B cell (primary cell): Measurements from ENCODE around the gene POLE. TPM values are rescaled to one million over a fixed set of nuclear protein-coding genes. Genes with fewer than 3 reads are reported as not detected.

Experiments
- ATAC-seq: fragments of 200-7000 bp; cut with Tn5 transposase; one replicate; pipeline ENCODE4 v1.10.0; 2021; ENCODE audit warnings: low read depth, mild to moderate bottlenecking, moderate number of reproducible peaks, moderate library complexity
- CTCF ChIA-PET: fragments of 350-600 bp; sonication (Branson Sonifier 250); formaldehyde crosslinking; loops from one replicate; lab custom pipeline; 2021; ENCODE audit warnings: antibody characterized with exemption, inconsistent platforms; lab: Charles Lee
- POLR2A ChIA-PET: fragments of 350-600 bp; sonication (Branson Sonifier 250); formaldehyde crosslinking; loops from one replicate; lab custom pipeline; 2021; ENCODE audit warnings: antibody characterized with exemption; lab: Charles Lee
- DNase-seq: peaks from one replicate; pipeline ENCODE4 v3.0.0; 2013
- H2AFZ ChIP-seq: 2 replicates; pipeline ENCODE4 v1.6.1; 2012; ENCODE audit warnings: mild to moderate bottlenecking, low read depth, low read length; ENCODE audit not compliant: insufficient read depth, poor library complexity, severe bottlenecking
- H3K27ac ChIP-seq, 2 donors: 1 replicate in 1 of 2; 2 replicates in 1 of 2; pipeline ENCODE4 v1.5.1; 2012 to 2013; ENCODE audit warnings: low read length in 2 of 2, mild to moderate bottlenecking in 2 of 2, moderate library complexity in 1 of 2
- H3K27me3 ChIP-seq, 4 experiments: fragments of 200-600 bp in 1 of 4; sonication (generic) in 1 of 4; replicated peaks in 1 of 4; 1 replicate in 2 of 4; 2 replicates in 2 of 4; pipeline versions ENCODE4 v1.6.1 to v1.7.0; 2013 to 2016; ENCODE audit warnings: low read length in 3 of 4, mild to moderate bottlenecking in 2 of 4, mixed read lengths in 1 of 4, moderate library complexity in 1 of 4; ENCODE audit not compliant: insufficient read depth in 4 of 4, control insufficient read depth in 3 of 4; ENCODE audit errors: control extremely low read depth in 1 of 4
- H3K36me3 ChIP-seq, 2 experiments: replicated peaks in 1 of 2; 1 replicate in 1 of 2; 2 replicates in 1 of 2; pipeline versions ENCODE4 v1.6.1 to v1.7.1; 2013; ENCODE audit warnings: low read length in 1 of 2; ENCODE audit not compliant: insufficient read depth in 2 of 2, control insufficient read depth in 1 of 2; ENCODE audit errors: control extremely low read depth in 1 of 2, extremely low read depth in 1 of 2
- H3K4me1 ChIP-seq, 2 donors: fragments of 200-600 bp in 1 of 2; sonication (generic) in 1 of 2; 1 replicate in 1 of 2; 2 replicates in 1 of 2; pipeline versions ENCODE4 v1.5.1 to v1.6.1; 2013 to 2017; ENCODE audit warnings: low read length in 2 of 2; ENCODE audit not compliant: control insufficient read depth in 2 of 2, insufficient read depth in 2 of 2
- H3K4me2 ChIP-seq: replicated peaks from 2 replicates; pipeline ENCODE3; 2012; ENCODE audit warnings: mild to moderate bottlenecking, low read depth, low read length; ENCODE audit not compliant: poor library complexity, severe bottlenecking
- H3K4me3 ChIP-seq, 5 experiments: fragments of 200-600 bp in 1 of 5; sonication (generic) in 1 of 5; 1 replicate in 3 of 5; 2 replicates in 2 of 5; pipeline versions ENCODE4 v1.5.1 to v1.7.0; 2011 to 2016; ENCODE audit warnings: low read length in 4 of 5, mild to moderate bottlenecking in 4 of 5, low read depth in 2 of 5, control low read depth in 1 of 5, moderate library complexity in 1 of 5; ENCODE audit not compliant: insufficient read depth in 1 of 5; ENCODE audit errors: control extremely low read depth in 1 of 5, extremely low read depth in 1 of 5
- H3K79me2 ChIP-seq: fragments of 200-600 bp; sonication (generic); one replicate; pipeline ENCODE4 v1.6.0; 2016; ENCODE audit warnings: low read length; ENCODE audit not compliant: control insufficient read depth, insufficient read depth
- H3K9ac ChIP-seq: fragments of 200-600 bp; sonication (generic); 2 replicates; pipeline ENCODE4 v1.6.1; 2017; ENCODE audit warnings: mild to moderate bottlenecking, low read length, moderate library complexity
- H3K9me3 ChIP-seq, 3 donors: one replicate each; pipeline versions ENCODE4 v1.6.1 to v1.7.1; 2013; ENCODE audit warnings: low read length in 2 of 3; ENCODE audit not compliant: control insufficient read depth in 2 of 3, insufficient read depth in 1 of 3; ENCODE audit errors: control extremely low read depth in 1 of 3
- H4K20me1 ChIP-seq: 2 replicates; pipeline ENCODE4 v1.6.0; 2012; ENCODE audit warnings: mild to moderate bottlenecking, low read length; ENCODE audit not compliant: insufficient read depth, control insufficient read depth, poor library complexity, severe bottlenecking
- H3K27ac Mint-ChIP-seq: one replicate; pipeline ENCODE4 v1.8.0; 2021; ENCODE audit warnings: mixed read lengths
- H3K27me3 Mint-ChIP-seq: one replicate; pipeline ENCODE4 v1.8.0; 2021; ENCODE audit warnings: mixed read lengths
- H3K4me1 Mint-ChIP-seq: one replicate; pipeline ENCODE4 v1.8.0; 2021; ENCODE audit warnings: mixed read lengths
- H3K4me3 Mint-ChIP-seq: one replicate; pipeline ENCODE4 v1.8.0; 2021; ENCODE audit warnings: mixed read lengths
- H3K9me3 Mint-ChIP-seq: one replicate; pipeline ENCODE4 v1.8.0; 2022; ENCODE audit warnings: mixed read lengths; ENCODE audit not compliant: insufficient read depth
- EZH2 ChIP-seq: IDR thresholded peaks from 2 replicates; pipeline ENCODE4 v1.6.1; 2012; ENCODE audit warnings: borderline replicate concordance, low read depth, mild to moderate bottlenecking, moderate library complexity, low read length; ENCODE audit not compliant: insufficient read depth, poor library complexity, severe bottlenecking
- WGBS: methylation state at CpG from one replicate; pipeline ENCODE4 v1.1.5; 2013; ENCODE audit warnings: missing lambda C conversion rate; ENCODE audit not compliant: insufficient coverage; 5-methylcytosine and 5-hydroxymethylcytosine counted together
- intact Hi-C: fragments of 100-400 bp; cut with micrococcal nuclease; formaldehyde crosslinking; loops from one replicate; pipeline ENCODE4 v1.10.0; 2022
- polyA plus RNA-seq: library from polyadenylated mRNA; depleted of rRNA; stranded (reverse); fragments of >200 nt; gene quantifications from 2 replicates; pipeline ENCODE4 v1.2.3, GENCODE V29; 2012
- total RNA-seq, 2 donors: library from RNA; stranded (reverse); fragments of 120-200 nt in 1 of 2; gene quantifications; 1 replicate in 1 of 2; 2 replicates in 1 of 2; pipeline versions ENCODE4 v1.2.3 to v1.2.4, GENCODE V29; 2013 to 2022
- TF ChIP-seq, protein P1 (sequence below): fragments of 200-600 bp; IDR thresholded peaks from one replicate; pipeline ENCODE4 v1.8.0; 2022; ENCODE audit warnings: antibody characterized with exemption, mild to moderate bottlenecking

POLE gene
- total and polyA plus RNA-seq, 2 donors (not counting 1 experiment from before 2014, with no cell fraction given) = 32.0 to 62.0 TPM

DNA sequence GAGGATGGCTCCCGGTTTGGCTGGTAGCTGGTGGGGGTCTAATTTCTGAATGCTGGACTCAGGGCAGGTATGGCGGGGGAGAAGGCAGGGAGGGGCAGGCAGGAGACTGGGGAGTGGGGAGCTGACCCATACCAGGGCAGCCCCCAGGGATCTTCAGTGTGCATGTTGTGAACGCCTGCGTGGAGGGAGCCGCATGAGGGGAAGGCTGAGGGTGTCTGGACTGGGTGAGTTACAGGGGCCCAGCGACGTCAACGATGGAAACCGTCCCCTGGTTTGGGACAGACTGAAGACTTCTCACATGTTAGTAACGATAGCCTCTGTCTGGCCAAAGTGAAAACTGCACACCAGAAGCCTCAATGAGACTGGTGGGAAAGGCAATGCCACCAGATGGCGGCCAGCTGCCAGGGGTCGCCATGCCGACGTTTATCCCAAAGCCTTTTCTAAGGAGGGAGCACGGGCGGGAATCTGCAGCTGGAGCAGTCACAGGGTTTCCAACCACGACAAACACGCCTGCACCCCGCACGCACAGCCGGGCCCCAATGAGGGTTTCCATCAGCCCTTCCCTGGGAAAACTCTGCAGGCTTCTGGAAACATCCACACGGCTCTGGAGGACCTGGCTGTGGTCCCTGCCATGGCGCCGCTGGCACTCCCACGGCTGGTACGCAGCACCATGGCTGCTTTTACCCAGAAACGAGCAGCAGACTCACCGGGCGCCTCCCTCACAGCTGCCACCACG lies 37.5 kb upstream of the POLE start:
- ATAC-seq (no peak), DNase-seq (no peak)
- no peak overlapping the region for H3K4me3 Mint-ChIP-seq
- H3K27me3 ChIP-seq = no peaks in the 10 kb centered on the region
- no peaks in the 10 kb centered on the region for H3K9me3 ChIP-seq
- intact Hi-C loops = no loop called here
- ChIA-PET CTCF (no interaction called here), POLR2A (no interaction called here)
- peaks cover 14% of the 10 kb centered on the region for H3K79me2 ChIP-seq
- no peak overlapping the region for H3K4me2 ChIP-seq
- H3K4me3 ChIP-seq = no peak overlapping the region
- TF ChIP-seq, protein P1, sequence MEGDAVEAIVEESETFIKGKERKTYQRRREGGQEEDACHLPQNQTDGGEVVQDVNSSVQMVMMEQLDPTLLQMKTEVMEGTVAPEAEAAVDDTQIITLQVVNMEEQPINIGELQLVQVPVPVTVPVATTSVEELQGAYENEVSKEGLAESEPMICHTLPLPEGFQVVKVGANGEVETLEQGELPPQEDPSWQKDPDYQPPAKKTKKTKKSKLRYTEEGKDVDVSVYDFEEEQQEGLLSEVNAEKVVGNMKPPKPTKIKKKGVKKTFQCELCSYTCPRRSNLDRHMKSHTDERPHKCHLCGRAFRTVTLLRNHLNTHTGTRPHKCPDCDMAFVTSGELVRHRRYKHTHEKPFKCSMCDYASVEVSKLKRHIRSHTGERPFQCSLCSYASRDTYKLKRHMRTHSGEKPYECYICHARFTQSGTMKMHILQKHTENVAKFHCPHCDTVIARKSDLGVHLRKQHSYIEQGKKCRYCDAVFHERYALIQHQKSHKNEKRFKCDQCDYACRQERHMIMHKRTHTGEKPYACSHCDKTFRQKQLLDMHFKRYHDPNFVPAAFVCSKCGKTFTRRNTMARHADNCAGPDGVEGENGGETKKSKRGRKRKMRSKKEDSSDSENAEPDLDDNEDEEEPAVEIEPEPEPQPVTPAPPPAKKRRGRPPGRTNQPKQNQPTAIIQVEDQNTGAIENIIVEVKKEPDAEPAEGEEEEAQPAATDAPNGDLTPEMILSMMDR = no peak
- no peak for TF ChIP-seq EZH2
- no peaks in the 10 kb centered on the region for H3K27me3 Mint-ChIP-seq
- WGBS = 98% methylated on average over 30 of the region's 30 CpGs
- peaks cover 1 to 69% of the 10 kb centered on the region in 2 experiments for H3K36me3 ChIP-seq
- no peaks in the 10 kb centered on the region for H3K4me1 Mint-ChIP-seq
- H3K9me3 Mint-ChIP-seq = no peaks in the 10 kb centered on the region
- H3K9ac ChIP-seq = no peak overlapping the region
- no peak overlapping the region for H3K27ac Mint-ChIP-seq
- no peak overlapping the region for H3K27ac ChIP-seq
- no peaks in the 10 kb centered on the region for H3K4me1 ChIP-seq
- no peak overlapping the region for H2AFZ ChIP-seq
- peaks cover 17% of the 10 kb centered on the region for H4K20me1 ChIP-seq

DNA sequence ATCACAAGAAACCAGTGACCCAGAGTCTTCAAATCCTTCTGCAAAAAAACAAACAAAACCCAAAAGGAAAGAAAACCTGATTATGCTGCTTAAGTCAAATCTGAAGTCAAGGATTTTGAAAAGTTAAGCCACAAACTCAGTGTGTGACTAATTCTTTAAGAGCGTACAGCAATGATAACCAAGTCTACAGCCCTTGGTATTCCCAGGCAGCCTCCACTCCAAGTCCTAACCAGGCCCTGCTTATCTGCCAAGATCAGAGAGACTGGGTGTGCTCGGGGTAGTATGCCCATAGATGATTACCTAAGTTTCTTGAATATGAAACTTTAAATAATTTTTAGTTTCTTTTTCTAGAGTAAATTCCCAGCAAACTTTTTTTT lies 36.6 kb upstream of the POLE start:
- DNase-seq = no peak
- intact Hi-C loops = no loop called here
- no peak overlapping the region for H3K27ac ChIP-seq

More for the DNA sequence above, 36.6 kb upstream of the POLE start:
- no peak overlapping the region for H3K27ac Mint-ChIP-seq
- H3K4me2 ChIP-seq = no peak overlapping the region
- WGBS = 100% methylated on average over 1 of the region's 2 CpGs
- H3K79me2 ChIP-seq = peaks cover 14% of the 10 kb centered on the region
- H3K9me3 Mint-ChIP-seq = no peaks in the 10 kb centered on the region
- ChIA-PET POLR2A (no interaction called here), CTCF (no interaction called here)
- H3K27me3 Mint-ChIP-seq = no peaks in the 10 kb centered on the region
- H3K36me3 ChIP-seq = peaks cover 1 to 74% of the 10 kb centered on the region in 2 experiments
- H3K4me3 Mint-ChIP-seq = no peak overlapping the region
- no peak for ATAC-seq
- no peaks in the 10 kb centered on the region for H3K9me3 ChIP-seq
- no peak overlapping the region for H3K9ac ChIP-seq
- H3K27me3 ChIP-seq = no peaks in the 10 kb centered on the region
- H4K20me1 ChIP-seq = peaks cover 22% of the 10 kb centered on the region
- H3K4me1 ChIP-seq = no peaks in the 10 kb centered on the region
- H2AFZ ChIP-seq = no peak overlapping the region
- no peak overlapping the region for H3K4me3 ChIP-seq
- no peaks in the 10 kb centered on the region for H3K4me1 Mint-ChIP-seq
- no peak for TF ChIP-seq EZH2
- TF ChIP-seq, protein P1 = no peak
